ENCODE data around the gene FBXW9.

DNA sequence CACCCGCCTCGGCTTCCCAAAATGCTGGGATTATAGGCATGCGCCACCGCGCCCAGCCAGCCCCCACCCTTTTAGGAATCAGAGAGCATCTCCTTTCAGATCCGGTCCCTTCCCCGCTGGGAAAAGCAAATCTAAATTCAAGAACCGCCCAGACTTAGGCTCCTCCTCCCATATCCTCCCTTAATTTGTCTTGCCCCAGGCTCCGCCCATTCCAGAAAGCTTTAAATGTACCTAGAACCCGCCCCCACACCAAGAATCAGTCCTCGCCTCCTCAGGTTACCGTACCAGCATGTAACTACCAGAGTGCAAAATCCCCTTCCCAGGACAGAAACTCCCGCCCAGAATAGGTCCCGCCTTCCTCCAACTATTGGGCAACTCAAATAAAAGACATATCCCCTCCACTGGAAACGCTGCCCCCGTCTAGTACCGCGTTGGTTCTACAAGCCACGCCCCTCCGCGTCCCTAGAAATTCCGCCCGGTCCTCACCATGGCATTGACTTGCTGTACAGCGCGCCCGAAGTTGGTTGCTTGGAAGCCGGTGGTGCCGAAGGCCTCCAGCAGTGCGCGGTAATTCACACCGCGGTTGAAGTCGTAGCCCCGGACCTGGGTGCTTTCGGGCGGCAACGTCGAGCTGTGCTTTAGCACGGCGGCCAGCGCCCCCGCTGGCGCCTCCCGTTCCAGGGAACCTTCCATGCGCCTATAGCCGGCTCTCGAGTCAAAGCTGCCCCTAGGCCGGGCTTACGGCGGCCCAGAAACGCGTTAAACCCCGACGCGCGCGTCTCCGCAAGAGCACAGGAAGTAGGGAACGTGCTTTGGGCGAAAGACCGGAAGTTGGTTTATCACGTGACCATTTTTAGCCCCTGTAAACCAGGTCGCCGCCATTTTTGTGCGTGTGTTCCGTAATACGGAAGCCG lies 15.1 kb downstream of the FBXW9 start, which contains the start of gene DHPS:
- TF ChIP-seq, protein P1, sequence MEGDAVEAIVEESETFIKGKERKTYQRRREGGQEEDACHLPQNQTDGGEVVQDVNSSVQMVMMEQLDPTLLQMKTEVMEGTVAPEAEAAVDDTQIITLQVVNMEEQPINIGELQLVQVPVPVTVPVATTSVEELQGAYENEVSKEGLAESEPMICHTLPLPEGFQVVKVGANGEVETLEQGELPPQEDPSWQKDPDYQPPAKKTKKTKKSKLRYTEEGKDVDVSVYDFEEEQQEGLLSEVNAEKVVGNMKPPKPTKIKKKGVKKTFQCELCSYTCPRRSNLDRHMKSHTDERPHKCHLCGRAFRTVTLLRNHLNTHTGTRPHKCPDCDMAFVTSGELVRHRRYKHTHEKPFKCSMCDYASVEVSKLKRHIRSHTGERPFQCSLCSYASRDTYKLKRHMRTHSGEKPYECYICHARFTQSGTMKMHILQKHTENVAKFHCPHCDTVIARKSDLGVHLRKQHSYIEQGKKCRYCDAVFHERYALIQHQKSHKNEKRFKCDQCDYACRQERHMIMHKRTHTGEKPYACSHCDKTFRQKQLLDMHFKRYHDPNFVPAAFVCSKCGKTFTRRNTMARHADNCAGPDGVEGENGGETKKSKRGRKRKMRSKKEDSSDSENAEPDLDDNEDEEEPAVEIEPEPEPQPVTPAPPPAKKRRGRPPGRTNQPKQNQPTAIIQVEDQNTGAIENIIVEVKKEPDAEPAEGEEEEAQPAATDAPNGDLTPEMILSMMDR (IDR thresholded peaks at IDR 0.05; ENCODE audit: insufficient read depth, low read length, poor library complexity, severe bottlenecking) = no peak
- TF ChIP-seq EZH2phosphoT487 (conservative IDR thresholded peaks at IDR 0.05; ENCODE audit: low read length) = no peak
